Ramos (cell line): Measurements from ENCODE around the gene GABARAP.

Experiments used
- in situ Hi-C: fragments of 300-500 bp; cut with MboI; formaldehyde crosslinking; loops from one replicate; pipeline ENCODE4 v1.14.3; 2022; ENCODE audit warnings: low sequenced_read_pairs; ENCODE audit not compliant: unreplicated experiment

GABARAP gene

GRCh38 chr17:7242717-7243452, 636 bp upstream of the GABARAP start:
- in situ Hi-C loops = loop anchor here (25.0 kb wide), 1 partner anchor 594 kb away; the partner anchor contains the start of gene KDM6B

GRCh38 chr17:7241090-7241733, 1.0 kb downstream of the GABARAP start:
- in situ Hi-C loops = loop anchor here (25.0 kb wide), 1 partner anchor 596 kb away; the partner anchor contains the start of gene KDM6B

- in situ Hi-C loops = loop anchor here (25.0 kb wide), 1 partner anchor 597 kb away; the partner anchor contains the start of gene KDM6B
These were observed 1.9 kb downstream of the GABARAP start for GRCh38 chr17:7240375-7240774.

GRCh38 chr17:7239091-7240027, 2.9 kb downstream of the GABARAP start, which contains the start of gene PHF23:
Gene PHF23, minus strand, starts transcription at chr17:7239457. Its CDS starts 178 bp downstream, at chr17:7239279.
- in situ Hi-C loops = loop anchor here (25.0 kb wide), 1 partner anchor 598 kb away; the partner anchor contains the start of gene KDM6B

GRCh38 chr17:7238420-7239090, 3.7 kb downstream of the GABARAP start:
- in situ Hi-C loops = loop anchor here (25.0 kb wide), 1 partner anchor 599 kb away; the partner anchor contains the start of gene KDM6B

- in situ Hi-C loops = loop anchor here (25.0 kb wide), 1 partner anchor 599 kb away; the partner anchor contains the start of gene KDM6B
These were observed 4.4 kb downstream of the GABARAP start for GRCh38 chr17:7237761-7238419.

- in situ Hi-C loops = loop anchor here (25.0 kb wide), 1 partner anchor 600 kb away; the partner anchor contains the start of gene KDM6B
These were observed 4.9 kb downstream of the GABARAP start for GRCh38 chr17:7237266-7237760.

GRCh38 chr17:7236808-7237207, 5.4 kb downstream of the GABARAP start:
- in situ Hi-C loops = loop anchor here (25.0 kb wide), 1 partner anchor 600 kb away; the partner anchor contains the start of gene KDM6B

GRCh38 chr17:7235693-7236665, 6.3 kb downstream of the GABARAP start:
- in situ Hi-C loops = loop anchor here (25.0 kb wide), 1 partner anchor 601 kb away; the partner anchor contains the start of gene KDM6B

GRCh38 chr17:7234083-7234951, 7.9 kb downstream of the GABARAP start, which contains the start of gene DVL2:
Gene DVL2, minus strand, starts transcription at chr17:7234517. Its CDS starts 255 bp downstream, at chr17:7234262.
- in situ Hi-C loops = loop anchor here (25.0 kb wide), 1 partner anchor 603 kb away; the partner anchor contains the start of gene KDM6B

GRCh38 chr17:7233701-7234082, 8.6 kb downstream of the GABARAP start:
- in situ Hi-C loops = loop anchor here (25.0 kb wide), 1 partner anchor 604 kb away; the partner anchor contains the start of gene KDM6B

GRCh38 chr17:7232114-7232513, 10.1 kb downstream of the GABARAP start:
- in situ Hi-C loops = loop anchor here (25.0 kb wide), 1 partner anchor 605 kb away; the partner anchor contains the start of gene KDM6B

- in situ Hi-C loops = loop anchor here (25.0 kb wide), 1 partner anchor 608 kb away; the partner anchor contains the start of gene KDM6B
These were observed 12.7 kb downstream of the GABARAP start for GRCh38 chr17:7229504-7229903.

- in situ Hi-C loops = loop anchor here (25.0 kb wide), 1 partner anchor 608 kb away; the partner anchor contains the start of gene KDM6B
These were observed 13.3 kb downstream of the GABARAP start for GRCh38 chr17:7228920-7229319.

- in situ Hi-C loops = loop anchor here (25.0 kb wide), 1 partner anchor 610 kb away; the partner anchor contains the start of gene KDM6B
These were observed 15.2 kb downstream of the GABARAP start for GRCh38 chr17:7226721-7227710.
